SK-N-SH (cell line): ENCODE data around the gene PTPRG. TPM values are rescaled to one million over a fixed set of nuclear protein-coding genes. Genes with fewer than 3 reads are reported as not detected.

Source experiments
- CTCF ChIA-PET: fragments of 300-600, 350-600 bp; formaldehyde crosslinking; extraction: SDS; loops from one replicate; lab custom pipeline; 2021; lab: Yijun Ruan, JAX
- POLR2A ChIA-PET: fragments of 350-600 bp; sonication (Branson Sonifier 250); formaldehyde crosslinking; extraction: SDS; loops from one replicate; lab custom pipeline; 2020; ENCODE audit warnings: antibody characterized with exemption, inconsistent platforms; lab: Yijun Ruan, JAX
- DNase-seq: peaks from one replicate; pipeline ENCODE4 v3.0.0; 2012
- H2AFZ ChIP-seq: fragments of 200-600 bp; sonication (generic); 2 replicates; pipeline ENCODE4 v1.8.1; 2016; ENCODE audit warnings: antibody characterized with exemption, mild to moderate bottlenecking, low read depth
- H3F3A ChIP-seq: fragments of 200-600 bp; sonication (generic); replicated peaks from 2 replicates; pipeline ENCODE3; 2016; ENCODE audit warnings: antibody characterized with exemption, mild to moderate bottlenecking; ENCODE audit not compliant: insufficient read depth
- H3K27ac ChIP-seq, 2 experiments: fragments of 200-500 bp in 1 of 2; fragments of 200-600 bp in 1 of 2; sonication (Bioruptor generic) in 1 of 2; sonication (generic), shearing (Covaris generic) in 1 of 2; 2 replicates each; pipeline versions ENCODE4 v1.5.1 to v1.6.1; 2014 to 2016; ENCODE audit warnings: low read depth in 2 of 2, inconsistent platforms in 1 of 2, low read length in 1 of 2, mild to moderate bottlenecking in 1 of 2, mixed read lengths in 1 of 2
- H3K27me3 ChIP-seq: fragments of 200-600 bp; sonication (generic), shearing (Covaris generic); 2 replicates; pipeline ENCODE4 v1.6.1; 2016; ENCODE audit warnings: mixed run types; ENCODE audit not compliant: insufficient read depth
- H3K36me3 ChIP-seq, 2 experiments: fragments of 200-500 bp in 1 of 2; fragments of 200-600 bp in 1 of 2; sonication (Bioruptor generic) in 1 of 2; sonication (generic) in 1 of 2; replicated peaks in 1 of 2; 2 replicates each; pipeline versions ENCODE3 to v1.5.1; 2014 to 2016; ENCODE audit warnings: low read length in 1 of 2, mild to moderate bottlenecking in 1 of 2; ENCODE audit not compliant: insufficient read depth in 2 of 2, control insufficient read depth in 1 of 2
- H3K4me1 ChIP-seq, 2 experiments: fragments of 200-500 bp in 1 of 2; fragments of 200-600 bp in 1 of 2; sonication (Bioruptor generic) in 1 of 2; sonication (generic), shearing (Covaris generic) in 1 of 2; 2 replicates each; pipeline versions ENCODE4 v1.5.1 to v1.6.1; 2014 to 2016; ENCODE audit warnings: low read depth in 1 of 2, low read length in 1 of 2, mixed run types in 1 of 2; ENCODE audit not compliant: insufficient read depth in 2 of 2, control insufficient read depth in 1 of 2
- H3K4me2 ChIP-seq: fragments of 200-600 bp; sonication (generic), shearing (Covaris generic); 2 replicates; pipeline ENCODE4 v1.6.1; 2017; ENCODE audit warnings: mixed run types
- H3K4me3 ChIP-seq, 2 experiments: fragments of 200-500 bp in 1 of 2; fragments of 200-600 bp in 1 of 2; sonication (Bioruptor generic) in 1 of 2; sonication (generic), shearing (Covaris generic) in 1 of 2; 2 replicates each; pipeline versions ENCODE4 v1.5.1 to v1.8.1; 2014 to 2016; ENCODE audit warnings: low read depth in 2 of 2, inconsistent platforms in 1 of 2, low read length in 1 of 2, mild to moderate bottlenecking in 1 of 2, mixed read lengths in 1 of 2, moderate library complexity in 1 of 2
- H3K79me2 ChIP-seq: fragments of 200-600 bp; sonication (generic); 2 replicates; pipeline ENCODE4 v1.8.1; 2017; ENCODE audit warnings: mild to moderate bottlenecking; ENCODE audit not compliant: insufficient read depth
- H3K9ac ChIP-seq: fragments of 200-600 bp; sonication (generic); 2 replicates; pipeline ENCODE4 v1.6.1; 2017; ENCODE audit warnings: mixed run types
- H3K9me2 ChIP-seq: fragments of 200-600 bp; sonication (generic); 2 replicates; pipeline ENCODE4 v1.6.1; 2017; ENCODE audit warnings: mixed run types
- H3K9me3 ChIP-seq: fragments of 200-600 bp; sonication (generic); 2 replicates; pipeline ENCODE4 v1.6.1; 2017; ENCODE audit warnings: mixed run types, mild to moderate bottlenecking, moderate library complexity
- H4K20me1 ChIP-seq: fragments of 200-600 bp; sonication (generic); 2 replicates; pipeline ENCODE4 v1.6.1; 2017; ENCODE audit warnings: mild to moderate bottlenecking, mixed run types; ENCODE audit not compliant: insufficient read depth
- CTCF ChIP-seq: fragments of 200-600 bp; sonication (generic); IDR thresholded peaks from 2 replicates; pipeline ENCODE4 v1.6.1; 2017; ENCODE audit warnings: antibody characterized with exemption, mild to moderate bottlenecking, moderate library complexity
- FOSL2 ChIP-seq: IDR thresholded peaks from 2 replicates; pipeline ENCODE4 v1.4.0; 2012; ENCODE audit warnings: low read depth, mild to moderate bottlenecking, moderate library complexity, borderline replicate concordance
- GABPA ChIP-seq: IDR thresholded peaks from 2 replicates; pipeline ENCODE4 v1.4.0; 2012; ENCODE audit warnings: low read depth, mild to moderate bottlenecking
- GATA2 ChIP-seq: sonication (generic); formaldehyde crosslinking; IDR thresholded peaks from 2 replicates; pipeline ENCODE4 v1.5.0; 2020; ENCODE audit warnings: mild to moderate bottlenecking, missing genetic modification reagents
- IRF3 ChIP-seq: fragments of 150-350 bp; IDR thresholded peaks from 2 replicates; pipeline ENCODE4 v1.6.1; 2016; ENCODE audit warnings: mild to moderate bottlenecking, low read depth, low read length
- MEF2A ChIP-seq: IDR thresholded peaks from 2 replicates; pipeline ENCODE4 v1.4.0; 2012; ENCODE audit warnings: low read depth, borderline replicate concordance
- NFIC ChIP-seq: IDR thresholded peaks from 2 replicates; pipeline ENCODE4 v1.4.0; 2012; ENCODE audit warnings: borderline replicate concordance
- POLR2AphosphoS5 ChIP-seq: IDR thresholded peaks from 2 replicates; pipeline ENCODE4 v1.6.1; 2012; ENCODE audit warnings: low read depth, low read length
- RAD21 ChIP-seq: IDR thresholded peaks from 2 replicates; pipeline ENCODE4 v1.6.1; 2012; ENCODE audit warnings: mild to moderate bottlenecking, low read length
- RFX5 ChIP-seq: IDR thresholded peaks from 2 replicates; pipeline ENCODE4 v1.6.1; 2012; ENCODE audit warnings: mild to moderate bottlenecking, improper control_type of control experiment, low read length
- RXRA ChIP-seq: IDR thresholded peaks from 2 replicates; pipeline ENCODE4 v1.4.0; 2012; ENCODE audit warnings: low read depth, mild to moderate bottlenecking, borderline replicate concordance
- SIN3A ChIP-seq: IDR thresholded peaks from 2 replicates; pipeline ENCODE4 v1.6.1; 2012; ENCODE audit warnings: low read depth, mild to moderate bottlenecking, low read length, moderate library complexity, borderline replicate concordance
- TAF1 ChIP-seq: IDR thresholded peaks from 2 replicates; pipeline ENCODE4 v1.6.1; 2012; ENCODE audit warnings: low read depth, mild to moderate bottlenecking, low read length, moderate library complexity, borderline replicate concordance
- TCF12 ChIP-seq: IDR thresholded peaks from 2 replicates; pipeline ENCODE4 v1.4.0; 2012
- USF2 ChIP-seq: fragments of 150-350 bp; IDR thresholded peaks from 2 replicates; pipeline ENCODE4 v1.6.1; 2017; ENCODE audit warnings: antibody characterized with exemption, low read length, low read depth, borderline replicate concordance
- YY1 ChIP-seq: IDR thresholded peaks from 2 replicates; pipeline ENCODE4 v1.4.0; 2012; ENCODE audit warnings: low read depth, mild to moderate bottlenecking
- WGBS: methylation state at CpG from one replicate; pipeline ENCODE4 v1.1.6; 2017; ENCODE audit warnings: low lambda C conversion rate; 5-methylcytosine and 5-hydroxymethylcytosine counted together
- polyA plus RNA-seq, 3 experiments: library from polyadenylated mRNA; depleted of rRNA; stranded (reverse); fragments of >200 nt; gene quantifications; 2 replicates each; pipeline ENCODE4 v1.2.3, GENCODE V29; 2012

The PTPRG gene
- polyA plus RNA-seq, 1 of the 3 experiments (the other 2 are of a cell fraction) = 14.1 TPM

- TF ChIP-seq GATA2 (CRISPR knock-in tag) = no peak
Measured at GRCh38 chr3:61629442-61629841, 68.1 kb downstream of the PTPRG start (continued).

- H3K27ac ChIP-seq = peak overlapping the region; percentile 51 to 90; a peak in 3 of 4 replicates
- no peaks in the 10 kb centered on the region for H3K27me3 ChIP-seq
- H2AFZ ChIP-seq = no peak overlapping the region
- H3K9me3 ChIP-seq = no peaks in the 10 kb centered on the region
- ChIA-PET POLR2A (no interaction called here), CTCF (interaction anchor here (1.4 to 1.9 kb wide), 2 partner anchors 12 to 13 kb away, joined by 4 to 6 read pairs; no protein-coding TSS in a partner anchor)
- no peaks in the 10 kb centered on the region for H3K36me3 ChIP-seq
- H4K20me1 ChIP-seq = no peaks in the 10 kb centered on the region
- H3F3A ChIP-seq = peaks cover 29% of the 10 kb centered on the region
- WGBS = 95% methylated on average over 2 of the region's 2 CpGs
- no peak for DNase-seq
- peaks cover 61% of the 10 kb centered on the region for H3K79me2 ChIP-seq
- H3K9ac ChIP-seq = no peak overlapping the region
- no peak overlapping the region for H3K4me2 ChIP-seq
- H3K9me2 ChIP-seq = no peaks in the 10 kb centered on the region
- H3K4me1 ChIP-seq = peaks cover 2 to 29% of the 10 kb centered on the region in 2 experiments; a peak in 3 of 4 replicates
- no peak for TF ChIP-seq FOSL2
- TF ChIP-seq USF2 = no peak
- no peak for TF ChIP-seq RAD21
- TF ChIP-seq CTCF = peak; percentile 23; the same call in 1 of the 2 replicates
- no peak for TF ChIP-seq MEF2A
- no peak overlapping the region for H3K4me3 ChIP-seq
Measured at GRCh38 chr3:61631108-61631769, 69.9 kb downstream of the PTPRG start.

GRCh38 chr3:61632568-61633175 lies 71.3 kb downstream of the PTPRG start:
- ChIA-PET CTCF (no interaction called here), POLR2A (no interaction called here)
- H3F3A ChIP-seq = peaks cover 25% of the 10 kb centered on the region
- no peaks in the 10 kb centered on the region for H3K27me3 ChIP-seq
- H3K27ac ChIP-seq = no peak overlapping the region
- H3K9ac ChIP-seq = no peak overlapping the region
- no peak overlapping the region for H3K4me2 ChIP-seq
- H3K9me2 ChIP-seq = no peaks in the 10 kb centered on the region
- H3K9me3 ChIP-seq = no peaks in the 10 kb centered on the region
- H4K20me1 ChIP-seq = no peaks in the 10 kb centered on the region
- H2AFZ ChIP-seq = no peak overlapping the region
- peaks cover 5 to 23% of the 10 kb centered on the region in 2 experiments for H3K4me1 ChIP-seq
- peaks cover 58% of the 10 kb centered on the region for H3K79me2 ChIP-seq
- H3K4me3 ChIP-seq = no peak overlapping the region
- DNase-seq = no peak
- no peaks in the 10 kb centered on the region for H3K36me3 ChIP-seq
- 90% methylated on average over 2 of the region's 2 CpGs for WGBS
- TF ChIP-seq SIN3A = no peak
- no peak for TF ChIP-seq RXRA
- no peak for TF ChIP-seq YY1
- TF ChIP-seq GABPA = no peak
- TF ChIP-seq NFIC = no peak
- TF ChIP-seq POLR2AphosphoS5 = no peak
- no peak for TF ChIP-seq TCF12
- no peak for TF ChIP-seq IRF3
- TF ChIP-seq CTCF = no peak
- no peak for TF ChIP-seq TAF1
- TF ChIP-seq RFX5 = no peak
- TF ChIP-seq GATA2 (CRISPR knock-in tag) = no peak
- no peak for TF ChIP-seq FOSL2
